Trophoblast cell (in vitro differentiated cells and primary cell): ENCODE data around the gene SDHA.

Experiments used
- DNase-seq, 2 donors: peaks; one replicate each; pipeline ENCODE4 v3.0.0-alpha.2; 2016
- H2AFZ ChIP-seq: 2 replicates; pipeline ENCODE4 v1.6.1; 2013; ENCODE audit warnings: low read length, moderate library complexity, mild to moderate bottlenecking; ENCODE audit not compliant: insufficient read depth, poor library complexity
- H2AK5ac ChIP-seq: 2 replicates; pipeline ENCODE4 v1.6.1; 2013; ENCODE audit warnings: mild to moderate bottlenecking, low read length
- H2BK120ac ChIP-seq: 2 replicates; pipeline ENCODE4 v1.6.1; 2013; ENCODE audit warnings: low read length, mild to moderate bottlenecking, moderate library complexity; ENCODE audit not compliant: insufficient read depth, poor library complexity
- H2BK12ac ChIP-seq: 2 replicates; pipeline ENCODE4 v1.6.1; 2013; ENCODE audit warnings: mild to moderate bottlenecking, low read length, moderate library complexity
- H2BK5ac ChIP-seq: 2 replicates; pipeline ENCODE4 v1.6.1; 2013; ENCODE audit warnings: low read length, low read depth, moderate library complexity, mild to moderate bottlenecking; ENCODE audit not compliant: poor library complexity
- H3K14ac ChIP-seq: 2 replicates; pipeline ENCODE4 v1.6.1; 2013; ENCODE audit warnings: mild to moderate bottlenecking, low read length
- H3K18ac ChIP-seq: 2 replicates; pipeline ENCODE4 v1.6.1; 2013; ENCODE audit warnings: mild to moderate bottlenecking, low read length
- H3K23ac ChIP-seq: 2 replicates; pipeline ENCODE4 v1.6.1; 2013; ENCODE audit warnings: low read length
- H3K27ac ChIP-seq: 2 replicates; pipeline ENCODE4 v1.5.1; 2013; ENCODE audit warnings: low read depth, mild to moderate bottlenecking, inconsistent platforms, low read length, moderate library complexity
- H3K27me3 ChIP-seq: 2 replicates; pipeline ENCODE4 v1.6.1; 2013; ENCODE audit warnings: inconsistent platforms, mild to moderate bottlenecking, low read length, moderate library complexity; ENCODE audit not compliant: insufficient read depth
- H3K36me3 ChIP-seq, 2 experiments: 1 replicate in 1 of 2; 2 replicates in 1 of 2; pipeline ENCODE4 v1.6.1; 2013; ENCODE audit warnings: low read length in 2 of 2, mild to moderate bottlenecking in 2 of 2, moderate library complexity in 1 of 2; ENCODE audit not compliant: insufficient read depth in 2 of 2, control insufficient read depth in 1 of 2
- H3K4ac ChIP-seq: 2 replicates; pipeline ENCODE4 v1.6.1; 2013; ENCODE audit warnings: low read depth, mild to moderate bottlenecking, low read length, moderate library complexity
- H3K4me1 ChIP-seq, 2 experiments: 1 replicate in 1 of 2; 2 replicates in 1 of 2; pipeline ENCODE4 v1.6.1; 2013; ENCODE audit warnings: low read length in 2 of 2, mild to moderate bottlenecking in 2 of 2, moderate library complexity in 1 of 2; ENCODE audit not compliant: insufficient read depth in 2 of 2, control insufficient read depth in 1 of 2
- H3K4me2 ChIP-seq: 2 replicates; pipeline ENCODE4 v1.6.1; 2013; ENCODE audit warnings: inconsistent platforms, mild to moderate bottlenecking, low read length, moderate library complexity
- H3K4me3 ChIP-seq: 2 replicates; pipeline ENCODE4 v1.5.1; 2013; ENCODE audit warnings: mild to moderate bottlenecking, low read depth, low read length, inconsistent platforms
- H3K79me1 ChIP-seq: one replicate; pipeline ENCODE4 v1.6.1; 2013; ENCODE audit warnings: low read length
- H3K79me2 ChIP-seq: 2 replicates; pipeline ENCODE4 v1.6.1; 2013; ENCODE audit warnings: low read length, mild to moderate bottlenecking; ENCODE audit not compliant: control insufficient read depth, insufficient read depth, poor library complexity
- H3K9ac ChIP-seq: 2 replicates; pipeline ENCODE4 v1.6.1; 2013; ENCODE audit warnings: mild to moderate bottlenecking, low read length
- H3K9me3 ChIP-seq: 2 replicates; pipeline ENCODE4 v1.6.1; 2013; ENCODE audit warnings: low read depth, mild to moderate bottlenecking, control low read depth, inconsistent platforms, low read length; ENCODE audit not compliant: insufficient read depth
- H4K12ac ChIP-seq: 2 replicates; pipeline ENCODE4 v1.6.1; 2013; ENCODE audit warnings: low read depth, mild to moderate bottlenecking, low read length, moderate library complexity
- H4K8ac ChIP-seq: 2 replicates; pipeline ENCODE4 v1.6.1; 2013; ENCODE audit warnings: low read depth, mild to moderate bottlenecking, low read length, moderate library complexity
- H4K91ac ChIP-seq: one replicate; pipeline ENCODE4 v1.6.1; 2013; ENCODE audit warnings: low read depth, mild to moderate bottlenecking, low read length, moderate library complexity
- WGBS: extraction: QIAGEN DNeasy Blood & Tissue Kit; methylation state at CpG from one replicate; pipeline ENCODE4 v1.1.7; 2013; ENCODE audit warnings: missing lambda C conversion rate; ENCODE audit not compliant: insufficient read length, insufficient coverage; ENCODE audit errors: extremely low coverage; 5-methylcytosine and 5-hydroxymethylcytosine counted together

SDHA gene

GRCh38 chr5:187042-187431, 31.1 kb upstream of the SDHA start:
- H3K27ac ChIP-seq: no peak overlapping the region
- H3K4me3 ChIP-seq: no peak overlapping the region

GRCh38 chr5:187617-188451, 30.3 kb upstream of the SDHA start:
- no peak overlapping the region for H2BK5ac ChIP-seq
- H3K79me1 ChIP-seq: peaks cover 3% of the 10 kb centered on the region
- H3K27me3 ChIP-seq: no peaks in the 10 kb centered on the region
- no peak overlapping the region for H4K91ac ChIP-seq
- no peaks in the 10 kb centered on the region for H3K79me2 ChIP-seq
- H3K23ac ChIP-seq: no peak overlapping the region
- H3K4me3 ChIP-seq: no peak overlapping the region
- H2AFZ ChIP-seq: no peak overlapping the region
- no peak overlapping the region for H2BK120ac ChIP-seq
- H3K9ac ChIP-seq: no peak overlapping the region
- H3K4me1 ChIP-seq: peaks cover 12 to 18% of the 10 kb centered on the region in 2 experiments
- H3K18ac ChIP-seq: peak overlapping the region; percentile 23
- no peak overlapping the region for H3K14ac ChIP-seq
- WGBS: no CpG with 5 or more reads among the region's 21 CpGs
- H2AK5ac ChIP-seq: peak overlapping the region; percentile 13
- no peak overlapping the region for H4K12ac ChIP-seq
- no peak overlapping the region for H2BK12ac ChIP-seq
- H3K36me3 ChIP-seq: peaks cover 13 to 15% of the 10 kb centered on the region in 2 experiments
- no peak for DNase-seq
- H3K27ac ChIP-seq: no peak overlapping the region
- H3K4me2 ChIP-seq: no peak overlapping the region
- H3K4ac ChIP-seq: no peak overlapping the region
- no peak overlapping the region for H4K8ac ChIP-seq
- no peaks in the 10 kb centered on the region for H3K9me3 ChIP-seq

More at GRCh38 chr5:187042-187431, 31.1 kb upstream of the SDHA start:
- Histone ChIP-seq H4K8ac (no peak overlapping the region), H2AK5ac (peak overlapping the region; percentile 19), H3K36me3 (peaks cover 20 to 22% of the 10 kb centered on the region in 2 experiments), H3K9ac (no peak overlapping the region), H2BK12ac (no peak overlapping the region), H3K27me3 (no peaks in the 10 kb centered on the region), H4K91ac (peak overlapping the region; percentile 22), H3K4me2 (no peak overlapping the region), H2BK5ac (no peak overlapping the region), H4K12ac (no peak overlapping the region), H3K4me1 (peaks cover 12 to 18% of the 10 kb centered on the region in 2 experiments), H3K4ac (no peak overlapping the region), H3K79me2 (no peaks in the 10 kb centered on the region), H3K14ac (no peak overlapping the region), H3K23ac (no peak overlapping the region), H3K9me3 (no peaks in the 10 kb centered on the region), H3K18ac (no peak overlapping the region), H3K79me1 (peaks cover 3% of the 10 kb centered on the region), H2BK120ac (no peak overlapping the region), H2AFZ (no peak overlapping the region)
- WGBS: no CpG with 5 or more reads among the region's 13 CpGs
- no peak for DNase-seq

GRCh38 chr5:188488-189481, 29.3 kb upstream of the SDHA start:
- peak overlapping the region; percentile 3 for H2AK5ac ChIP-seq
- H3K79me2 ChIP-seq: no peaks in the 10 kb centered on the region
- no peaks in the 10 kb centered on the region for H3K9me3 ChIP-seq
- no peak overlapping the region for H3K9ac ChIP-seq
- no peak overlapping the region for H3K4me3 ChIP-seq
- H3K36me3 ChIP-seq: peaks cover 8 to 12% of the 10 kb centered on the region in 2 experiments
- H2BK12ac ChIP-seq: no peak overlapping the region
- H2AFZ ChIP-seq: no peak overlapping the region
- H3K79me1 ChIP-seq: peaks cover 3% of the 10 kb centered on the region
- no peak overlapping the region for H4K12ac ChIP-seq
- H3K27me3 ChIP-seq: no peaks in the 10 kb centered on the region
- no peak overlapping the region for H2BK5ac ChIP-seq
- peaks cover 12 to 18% of the 10 kb centered on the region in 2 experiments for H3K4me1 ChIP-seq
- no peak overlapping the region for H4K8ac ChIP-seq
- H3K4ac ChIP-seq: no peak overlapping the region
- no peak overlapping the region for H3K23ac ChIP-seq
- no peak overlapping the region for H3K4me2 ChIP-seq
- H3K18ac ChIP-seq: peak overlapping the region; percentile 23
- no peak overlapping the region for H2BK120ac ChIP-seq
- peak; percentile 84 to 94 for DNase-seq
- no peak overlapping the region for H4K91ac ChIP-seq
- WGBS: no CpG with 5 or more reads among the region's 37 CpGs
- H3K14ac ChIP-seq: no peak overlapping the region
- H3K27ac ChIP-seq: no peak overlapping the region

GRCh38 chr5:189486-189885, 28.6 kb upstream of the SDHA start:
- Histone ChIP-seq H2BK120ac (no peak overlapping the region), H3K79me2 (no peaks in the 10 kb centered on the region), H3K9me3 (no peaks in the 10 kb centered on the region), H2AFZ (no peak overlapping the region), H2BK12ac (no peak overlapping the region), H3K9ac (no peak overlapping the region), H3K27me3 (no peaks in the 10 kb centered on the region), H3K4me2 (no peak overlapping the region), H2BK5ac (no peak overlapping the region), H3K23ac (no peak overlapping the region), H3K4me3 (no peak overlapping the region), H4K91ac (no peak overlapping the region), H4K12ac (no peak overlapping the region), H2AK5ac (no peak overlapping the region), H3K36me3 (peaks cover 8 to 12% of the 10 kb centered on the region in 2 experiments), H3K79me1 (peaks cover 3% of the 10 kb centered on the region), H3K4ac (no peak overlapping the region), H4K8ac (no peak overlapping the region), H3K14ac (no peak overlapping the region), H3K27ac (no peak overlapping the region), H3K4me1 (peaks cover 11 to 15% of the 10 kb centered on the region in 2 experiments), H3K18ac (no peak overlapping the region)
- DNase-seq: no peak
- no CpG with 5 or more reads among the region's 10 CpGs for WGBS
